Smooth muscle cell (in vitro differentiated cells): ENCODE data around the gene CCDC15. TPM values are rescaled to one million over a fixed set of nuclear protein-coding genes. Genes with fewer than 3 reads are reported as not detected.
"Not testable (repeated sequence)": the region's sequence is repeated elsewhere in the genome, so short reads cannot be mapped to it uniquely, and the experiment has no call there.

Source experiments
- DNase-seq: peaks from one replicate; lab custom pipeline; 2025; ENCODE audit not compliant: unreplicated experiment; lab: John Stamatoyannopoulos, UW
- H2AFZ ChIP-seq: fragments of 200-600 bp; sonication (generic); 2 replicates; pipeline ENCODE4 v1.6.0; 2016; ENCODE audit warnings: antibody characterized with exemption, low read depth, mild to moderate bottlenecking
- H3F3A ChIP-seq: fragments of 200-600 bp; sonication (generic); 2 replicates; pipeline ENCODE4 v1.6.0; 2017; ENCODE audit warnings: antibody characterized with exemption, low read depth
- H3K27ac ChIP-seq: fragments of 200-600 bp; sonication (generic); 2 replicates; pipeline ENCODE4 v1.5.1; 2016; ENCODE audit warnings: low read depth, mild to moderate bottlenecking
- H3K27me3 ChIP-seq: fragments of 200-600 bp; sonication (generic); 2 replicates; pipeline ENCODE4 v1.6.1; 2016; ENCODE audit warnings: low read depth, mild to moderate bottlenecking
- H3K36me3 ChIP-seq: fragments of 200-600 bp; sonication (generic); 2 replicates; pipeline ENCODE4 v1.5.1; 2016; ENCODE audit warnings: low read depth
- H3K4me1 ChIP-seq: fragments of 200-600 bp; sonication (generic); 2 replicates; pipeline ENCODE4 v1.5.1; 2016; ENCODE audit warnings: low read depth
- H3K4me2 ChIP-seq: fragments of 200-600 bp; sonication (generic); 2 replicates; pipeline ENCODE4 v1.6.0; 2016; ENCODE audit warnings: mild to moderate bottlenecking
- H3K4me3 ChIP-seq: fragments of 200-600 bp; sonication (generic); 2 replicates; pipeline ENCODE4 v1.5.1; 2016; ENCODE audit warnings: mild to moderate bottlenecking
- H3K79me2 ChIP-seq: fragments of 200-600 bp; sonication (generic); 2 replicates; pipeline ENCODE4 v1.6.0; 2016; ENCODE audit warnings: low read depth, mild to moderate bottlenecking
- H3K9ac ChIP-seq: fragments of 200-600 bp; sonication (generic); 2 replicates; pipeline ENCODE4 v1.6.0; 2016; ENCODE audit warnings: low read depth
- H3K9me3 ChIP-seq: fragments of 200-600 bp; sonication (generic); replicated peaks from 2 replicates; pipeline ENCODE4 v1.5.1; 2016; ENCODE audit warnings: low read depth
- H4K20me1 ChIP-seq: fragments of 200-600 bp; sonication (generic); 2 replicates; pipeline ENCODE4 v1.6.0; 2016; ENCODE audit warnings: low read depth
- WGBS: methylation state at CpG from one replicate; pipeline ENCODE4 v1.1.7; 2016; ENCODE audit warnings: low lambda C conversion rate; 5-methylcytosine and 5-hydroxymethylcytosine counted together
- polyA plus RNA-seq: library from polyadenylated mRNA; unstranded; fragments of >200 nt; fragmentation: Nextera tagmentation; extraction: Ambion mirVana; gene quantifications from 2 replicates; pipeline ENCODE4 v1.2.1, GENCODE V29; 2016
- total RNA-seq: library from RNA; depleted of rRNA; stranded (reverse); fragments of >200 nt; gene quantifications from 2 replicates; pipeline ENCODE4 v1.2.3, GENCODE V29; 2014
- TF ChIP-seq, protein P1 (sequence below): fragments of 200-600 bp; sonication (generic); IDR thresholded peaks from 2 replicates; pipeline ENCODE4 v1.5.1; 2017; ENCODE audit warnings: borderline replicate concordance, mild to moderate bottlenecking, antibody characterized with exemption; ENCODE audit not compliant: insufficient read depth, poor library complexity, severe bottlenecking

The CCDC15 gene
- total and polyA plus RNA-seq, 2 experiments from 2014 or later: 1.9 to 4.0 TPM

DNA sequence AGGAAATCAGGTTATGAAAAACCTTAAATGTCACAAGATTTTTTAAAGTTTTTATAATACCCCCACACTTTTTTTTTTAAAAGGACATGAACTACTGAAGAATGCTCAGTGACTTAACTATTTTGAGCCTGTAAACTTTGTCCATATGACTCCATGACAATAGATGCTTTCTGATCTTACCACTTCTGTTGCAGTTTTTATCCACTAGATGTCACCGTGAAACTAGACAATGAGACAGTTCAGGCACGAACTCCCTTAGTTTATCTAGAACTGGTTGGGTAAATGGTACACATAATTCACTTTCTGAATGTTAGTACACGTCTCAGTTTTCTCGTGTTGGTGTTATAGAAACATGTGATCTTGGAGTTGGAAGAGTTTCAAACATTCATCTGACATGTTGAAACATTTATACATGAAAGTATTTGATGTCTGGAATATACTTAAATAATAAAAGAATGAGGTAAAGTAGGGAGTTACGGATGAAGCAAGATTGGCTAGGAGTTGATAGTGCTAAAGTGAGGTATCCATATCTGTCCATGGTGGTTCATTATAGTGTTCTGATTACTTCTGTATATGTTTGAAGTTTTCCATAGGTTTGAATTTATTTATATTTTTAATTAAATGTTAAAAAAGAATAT lies 8.1 kb downstream of the CCDC15 start:
- Histone ChIP-seq H3K79me2 (no peaks in the 10 kb centered on the region), H3F3A (no peaks in the 10 kb centered on the region), H2AFZ (no peak overlapping the region), H3K4me1 (no peaks in the 10 kb centered on the region), H3K36me3 (no peaks in the 10 kb centered on the region), H4K20me1 (no peaks in the 10 kb centered on the region), H3K4me2 (no peak overlapping the region), H3K27ac (no peak overlapping the region), H3K4me3 (no peak overlapping the region), H3K9me3 (no peaks in the 10 kb centered on the region), H3K27me3 (no peaks in the 10 kb centered on the region), H3K9ac (no peak overlapping the region)
- TF ChIP-seq, protein P1, sequence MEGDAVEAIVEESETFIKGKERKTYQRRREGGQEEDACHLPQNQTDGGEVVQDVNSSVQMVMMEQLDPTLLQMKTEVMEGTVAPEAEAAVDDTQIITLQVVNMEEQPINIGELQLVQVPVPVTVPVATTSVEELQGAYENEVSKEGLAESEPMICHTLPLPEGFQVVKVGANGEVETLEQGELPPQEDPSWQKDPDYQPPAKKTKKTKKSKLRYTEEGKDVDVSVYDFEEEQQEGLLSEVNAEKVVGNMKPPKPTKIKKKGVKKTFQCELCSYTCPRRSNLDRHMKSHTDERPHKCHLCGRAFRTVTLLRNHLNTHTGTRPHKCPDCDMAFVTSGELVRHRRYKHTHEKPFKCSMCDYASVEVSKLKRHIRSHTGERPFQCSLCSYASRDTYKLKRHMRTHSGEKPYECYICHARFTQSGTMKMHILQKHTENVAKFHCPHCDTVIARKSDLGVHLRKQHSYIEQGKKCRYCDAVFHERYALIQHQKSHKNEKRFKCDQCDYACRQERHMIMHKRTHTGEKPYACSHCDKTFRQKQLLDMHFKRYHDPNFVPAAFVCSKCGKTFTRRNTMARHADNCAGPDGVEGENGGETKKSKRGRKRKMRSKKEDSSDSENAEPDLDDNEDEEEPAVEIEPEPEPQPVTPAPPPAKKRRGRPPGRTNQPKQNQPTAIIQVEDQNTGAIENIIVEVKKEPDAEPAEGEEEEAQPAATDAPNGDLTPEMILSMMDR: peak; percentile 79
- DNase-seq: no peak
- WGBS: 34% methylated on average over 5 of the region's 5 CpGs

- not testable (repeated sequence) for H3K4me1 ChIP-seq, H3F3A ChIP-seq, DNase-seq
Measured at GRCh38 chr11:124968197-124968596, 14.2 kb downstream of the CCDC15 start.

GRCh38 chr11:124970925-124971324 lies 16.9 kb downstream of the CCDC15 start:
- H3K36me3 ChIP-seq: no peaks in the 10 kb centered on the region
- H3K4me3 ChIP-seq: no peak overlapping the region
- H3K27ac ChIP-seq: no peak overlapping the region
- DNase-seq: no peak
- H3F3A ChIP-seq: no peaks in the 10 kb centered on the region
- TF ChIP-seq, protein P1: peak; percentile 2
- H4K20me1 ChIP-seq: no peaks in the 10 kb centered on the region
- no peak overlapping the region for H2AFZ ChIP-seq
- H3K27me3 ChIP-seq: no peaks in the 10 kb centered on the region
- no peak overlapping the region for H3K4me2 ChIP-seq
- WGBS: 76% methylated on average over 2 of the region's 2 CpGs
- H3K9ac ChIP-seq: no peak overlapping the region
- no peaks in the 10 kb centered on the region for H3K9me3 ChIP-seq
- H3K4me1 ChIP-seq: no peaks in the 10 kb centered on the region
- no peaks in the 10 kb centered on the region for H3K79me2 ChIP-seq

More at GRCh38 chr11:124968197-124968596, 14.2 kb downstream of the CCDC15 start:
- not testable (repeated sequence) for H2AFZ ChIP-seq, H3K36me3 ChIP-seq, H3K4me2 ChIP-seq, H3K27me3 ChIP-seq, H4K20me1 ChIP-seq, H3K27ac ChIP-seq, H3K79me2 ChIP-seq, H3K9ac ChIP-seq, H3K9me3 ChIP-seq, H3K4me3 ChIP-seq
- 90% methylated on average over 13 of the region's 13 CpGs for WGBS

DNA sequence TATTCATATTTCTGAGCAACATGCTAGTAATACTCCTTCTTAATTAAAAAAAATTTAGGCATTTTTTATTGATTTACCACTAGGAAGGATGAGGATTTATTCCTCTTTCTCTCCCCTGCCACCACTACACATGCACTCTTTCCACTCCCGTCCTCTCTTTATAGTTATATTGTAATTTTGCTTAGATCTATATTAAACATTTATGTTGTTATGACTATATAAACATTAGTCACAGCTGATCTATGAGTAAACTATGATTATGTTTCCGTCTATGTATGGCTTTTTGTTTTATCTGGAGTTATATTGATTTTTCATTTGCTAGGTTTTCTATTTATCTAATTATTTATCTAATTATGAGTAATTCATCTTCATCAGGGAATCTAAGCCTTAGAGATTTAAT lies 17.8 kb downstream of the CCDC15 start:
- Histone ChIP-seq H3K4me3 (no peak overlapping the region), H3K9ac (no peak overlapping the region), H3K79me2 (no peaks in the 10 kb centered on the region), H2AFZ (no peak overlapping the region), H3K4me1 (no peaks in the 10 kb centered on the region), H4K20me1 (no peaks in the 10 kb centered on the region), H3K27ac (no peak overlapping the region), H3K27me3 (no peaks in the 10 kb centered on the region), H3K9me3 (no peaks in the 10 kb centered on the region), H3K4me2 (no peak overlapping the region), H3K36me3 (no peaks in the 10 kb centered on the region), H3F3A (no peaks in the 10 kb centered on the region)
- WGBS: 91% methylated on average over 2 of the region's 2 CpGs
- no peak for DNase-seq
- TF ChIP-seq, protein P1: no peak
